H1 (cell line): ENCODE data around the gene C2orf76. TPM values are rescaled to one million over a fixed set of nuclear protein-coding genes. Genes with fewer than 3 reads are reported as not detected.

Experiments used
- CTCF ChIA-PET: fragments of 300-600 bp; sonication (Branson Sonifier 250); formaldehyde crosslinking; loops from one replicate; lab custom pipeline; 2021; ENCODE audit not compliant: partially characterized antibody; lab: Charles Lee
- POLR2A ChIA-PET: fragments of 300-600 bp; sonication (Branson Sonifier 250); formaldehyde crosslinking; loops from one replicate; lab custom pipeline; 2021; ENCODE audit warnings: inconsistent platforms; ENCODE audit not compliant: partially characterized antibody; lab: Charles Lee
- DNase-seq, 2 experiments: peaks; one replicate each; pipeline versions ENCODE4 v3.0.0 to v3.0.0-alpha.2; 2010 to 2022; ENCODE audit warnings: low spot score in 2 of 2, low read depth in 1 of 2, mixed read lengths in 1 of 2
- FAIRE-seq: peaks from 2 replicates; lab custom pipeline; 2011; peaks lifted over from hg19 to GRCh38; lab: Jason Lieb, UNC
- H2AFZ ChIP-seq: 2 replicates; pipeline ENCODE4 v1.8.1; 2012; ENCODE audit warnings: low read length, inconsistent platforms
- H2AK5ac ChIP-seq: 2 replicates; pipeline ENCODE4 v1.6.1; 2013; ENCODE audit warnings: low read depth, low read length
- H2BK120ac ChIP-seq: replicated peaks from 2 replicates; pipeline ENCODE3; 2013; ENCODE audit warnings: low read depth, low read length, inconsistent platforms
- H2BK12ac ChIP-seq: 2 replicates; pipeline ENCODE4 v1.6.1; 2013; ENCODE audit warnings: low read depth, low read length
- H2BK15ac ChIP-seq: 2 replicates; pipeline ENCODE4 v1.6.1; 2013; ENCODE audit warnings: low read length
- H2BK20ac ChIP-seq: 2 replicates; pipeline ENCODE4 v1.6.1; 2013; ENCODE audit warnings: low read length
- H2BK5ac ChIP-seq: 2 replicates; pipeline ENCODE4 v1.6.1; 2013; ENCODE audit warnings: low read depth, low read length
- H3K14ac ChIP-seq: 2 replicates; pipeline ENCODE4 v1.6.1; 2013; ENCODE audit warnings: inconsistent platforms; ENCODE audit not compliant: insufficient read length
- H3K18ac ChIP-seq: 2 replicates; pipeline ENCODE4 v1.6.1; 2013; ENCODE audit warnings: low read length; ENCODE audit errors: extremely low read depth
- H3K23ac ChIP-seq: 2 replicates; pipeline ENCODE4 v1.6.1; 2013; ENCODE audit warnings: inconsistent platforms; ENCODE audit not compliant: insufficient read length
- H3K23me2 ChIP-seq: 2 replicates; pipeline ENCODE4 v1.6.1; 2013; ENCODE audit warnings: low read depth, low read length
- H3K27ac ChIP-seq: 2 replicates; pipeline ENCODE4 v1.6.1; 2011; ENCODE audit warnings: low read depth, low read length, inconsistent platforms
- H3K27me3 ChIP-seq, 4 experiments: replicated peaks in 1 of 4; 1 replicate in 1 of 4; 2 replicates in 3 of 4; pipeline versions ENCODE4 v1.6.1 to v1.8.1; 2011 to 2013; ENCODE audit warnings: low read length in 3 of 4, mild to moderate bottlenecking in 3 of 4, inconsistent platforms in 2 of 4, mixed read lengths in 2 of 4, moderate library complexity in 1 of 4; ENCODE audit not compliant: control insufficient read depth in 3 of 4, insufficient read depth in 3 of 4; ENCODE audit errors: extremely low read depth in 1 of 4
- H3K36me3 ChIP-seq, 4 experiments: 2 replicates each; pipeline versions ENCODE4 v1.6.1 to v1.8.1; 2011 to 2013; ENCODE audit warnings: mild to moderate bottlenecking in 4 of 4, low read length in 3 of 4, moderate library complexity in 2 of 4, control low read depth in 1 of 4, inconsistent platforms in 1 of 4; ENCODE audit not compliant: insufficient read depth in 4 of 4, control insufficient read depth in 2 of 4
- H3K4ac ChIP-seq: replicated peaks from 2 replicates; pipeline ENCODE3; 2013; ENCODE audit warnings: low read length, low read depth, mixed read lengths, inconsistent platforms; ENCODE audit not compliant: insufficient read length
- H3K4me1 ChIP-seq, 4 experiments: replicated peaks in 1 of 4; 1 replicate in 1 of 4; 2 replicates in 3 of 4; pipeline versions ENCODE4 v1.6.1 to v1.8.1; 2011 to 2013; ENCODE audit warnings: low read length in 3 of 4, inconsistent platforms in 2 of 4, mixed read lengths in 1 of 4; ENCODE audit not compliant: insufficient read depth in 4 of 4, control insufficient read depth in 3 of 4
- H3K4me2 ChIP-seq, 2 experiments: 2 replicates each; pipeline versions ENCODE4 v1.6.1 to v1.8.1; 2011 to 2013; ENCODE audit warnings: low read depth in 2 of 2, low read length in 2 of 2, control low read depth in 1 of 2, inconsistent platforms in 1 of 2, mild to moderate bottlenecking in 1 of 2; ENCODE audit not compliant: insufficient read depth in 1 of 2
- H3K4me3 ChIP-seq, 4 experiments: fragments of 200-600, 300-600 bp in 1 of 4; sonication (generic), shearing (Covaris generic), sonication (Bioruptor Twin) in 1 of 4; 2 replicates each; pipeline versions ENCODE4 v1.5.1 to v1.8.1; 2011 to 2016; ENCODE audit warnings: low read length in 4 of 4, low read depth in 3 of 4, control low read depth in 2 of 4, inconsistent platforms in 2 of 4, mild to moderate bottlenecking in 2 of 4, mixed read lengths in 1 of 4, moderate library complexity in 1 of 4; ENCODE audit not compliant: insufficient read depth in 2 of 4; ENCODE audit errors: extremely low read depth in 1 of 4
- H3K56ac ChIP-seq: replicated peaks from 2 replicates; pipeline ENCODE3; 2013; ENCODE audit warnings: low read depth, mild to moderate bottlenecking, mixed read lengths, low read length, inconsistent platforms; ENCODE audit not compliant: insufficient read length
- H3K79me1 ChIP-seq: 2 replicates; pipeline ENCODE4 v1.6.1; 2013; ENCODE audit warnings: low read depth, low read length, control low read depth
- H3K79me2 ChIP-seq, 2 experiments: 2 replicates each; pipeline versions ENCODE4 v1.6.1 to v1.8.1; 2012 to 2013; ENCODE audit warnings: low read length in 2 of 2, mild to moderate bottlenecking in 2 of 2, inconsistent platforms in 1 of 2; ENCODE audit not compliant: insufficient read depth in 2 of 2, control insufficient read depth in 1 of 2
- H3K9ac ChIP-seq, 4 experiments: replicated peaks in 1 of 4; 1 replicate in 1 of 4; 2 replicates in 3 of 4; pipeline versions ENCODE4 v1.6.1 to v1.8.1; 2011 to 2013; ENCODE audit warnings: low read depth in 3 of 4, low read length in 3 of 4, control low read depth in 2 of 4, mild to moderate bottlenecking in 2 of 4, moderate library complexity in 2 of 4, inconsistent platforms in 1 of 4; ENCODE audit errors: extremely low read depth in 1 of 4
- H3K9me3 ChIP-seq, 2 experiments: 2 replicates each; pipeline versions ENCODE4 v1.6.1 to v1.8.1; 2012 to 2013; ENCODE audit warnings: mild to moderate bottlenecking in 2 of 2, moderate library complexity in 2 of 2, control low read depth in 1 of 2, inconsistent platforms in 1 of 2, low read depth in 1 of 2, low read length in 1 of 2, mixed read lengths in 1 of 2; ENCODE audit not compliant: insufficient read depth in 2 of 2
- H4K20me1 ChIP-seq, 2 experiments: replicated peaks in 1 of 2; 2 replicates each; pipeline versions ENCODE3 to v1.8.1; 2011 to 2013; ENCODE audit warnings: inconsistent platforms in 2 of 2, low read length in 2 of 2, mild to moderate bottlenecking in 1 of 2; ENCODE audit not compliant: insufficient read depth in 2 of 2, control insufficient read depth in 1 of 2
- H4K5ac ChIP-seq: 2 replicates; pipeline ENCODE4 v1.6.1; 2013; ENCODE audit warnings: low read length, low read depth, mixed read lengths, inconsistent platforms; ENCODE audit not compliant: insufficient read length
- H4K8ac ChIP-seq: 2 replicates; pipeline ENCODE4 v1.8.0; 2013; ENCODE audit warnings: mild to moderate bottlenecking, moderate library complexity, low read length, inconsistent platforms; ENCODE audit not compliant: insufficient read depth; ENCODE audit errors: extremely low read depth
- H4K91ac ChIP-seq: replicated peaks from 2 replicates; pipeline ENCODE3; 2013; ENCODE audit warnings: low read length, mixed read lengths, inconsistent platforms; ENCODE audit not compliant: insufficient read length
- ASH2L ChIP-seq: fragments of 200-600, 300-600 bp; sonication (generic); IDR thresholded peaks from one replicate; pipeline ENCODE4 v1.7.1; 2017; ENCODE audit warnings: low read length
- CEBPB ChIP-seq: IDR thresholded peaks from 2 replicates; pipeline ENCODE4 v1.6.1; 2012; ENCODE audit warnings: low read depth, low read length
- FOSL1 ChIP-seq: IDR thresholded peaks from 2 replicates; pipeline ENCODE4 v1.6.1; 2011; ENCODE audit warnings: mild to moderate bottlenecking, low read depth, low read length, moderate library complexity; ENCODE audit not compliant: insufficient read depth
- HDAC6 ChIP-seq: IDR thresholded peaks from one replicate; pipeline ENCODE4 v1.7.1; 2012; ENCODE audit warnings: low read depth, mild to moderate bottlenecking, inconsistent platforms, low read length, moderate library complexity
- NRF1 ChIP-seq: IDR thresholded peaks from 2 replicates; pipeline ENCODE4 v1.6.1; 2011; ENCODE audit warnings: mild to moderate bottlenecking, low read depth, low read length, improper control_type of control experiment
- RAD21 ChIP-seq, 2 experiments: IDR thresholded peaks in 1 of 2; conservative IDR thresholded peaks in 1 of 2; 2 replicates each; pipeline ENCODE4 v1.6.1; 2011; ENCODE audit warnings: low read depth in 2 of 2, low read length in 2 of 2, improper control_type of control experiment in 1 of 2, inconsistent platforms in 1 of 2, mild to moderate bottlenecking in 1 of 2, moderate library complexity in 1 of 2
- RXRA ChIP-seq: IDR thresholded peaks from 2 replicates; pipeline ENCODE4 v1.6.1; 2011; ENCODE audit warnings: low read depth, mild to moderate bottlenecking, low read length, moderate library complexity; ENCODE audit not compliant: insufficient read depth
- SP1 ChIP-seq: IDR thresholded peaks from 2 replicates; pipeline ENCODE4 v1.6.1; 2011; ENCODE audit warnings: low read depth, low read length
- TCF12 ChIP-seq: IDR thresholded peaks from 2 replicates; pipeline ENCODE4 v1.6.1; 2011; ENCODE audit warnings: low read depth, mild to moderate bottlenecking, low read length
- WGBS, 2 experiments: shearing (Covaris generic) in 1 of 2; methylation state at CpG; one replicate each; pipeline versions ENCODE4 v1.1.6 to v1.1.7; 2013 to 2015; ENCODE audit warnings: low lambda C conversion rate in 2 of 2, mixed read lengths in 2 of 2, inconsistent platforms in 1 of 2, low coverage in 1 of 2, missing lambda C conversion rate in 1 of 2; ENCODE audit not compliant: insufficient replicate concordance in 2 of 2, insufficient coverage in 1 of 2, insufficient read length in 1 of 2; ENCODE audit errors: extremely low coverage in 1 of 2, missing lambda C conversion rate in 1 of 2; 5-methylcytosine and 5-hydroxymethylcytosine counted together
- polyA plus RNA-seq, 7 experiments: library from polyadenylated mRNA; depleted of rRNA in 3 of 7; stranded (reverse) in 5 of 7; unstranded in 2 of 7; fragments of >200 nt in 5 of 7; fragments of 200-250 nt in 2 of 7; gene quantifications; 1 replicate in 5 of 7; 2 replicates in 1 of 7; 4 replicates in 1 of 7; pipeline versions ENCODE4 v1.2.1 to v1.2.3, GENCODE V29; 2011 to 2013; ENCODE audit warnings: missing spikeins in 2 of 7, mixed read lengths in 2 of 7
- total RNA-seq: library from RNA; stranded (reverse); fragmentation: NEBNext Ultra II Directional; extraction: Animal tissue kit (Norgen Biotek cat#: 25700); gene quantifications from 2 replicates; pipeline ENCODE4 v1.2.1, GENCODE V29; 2021
- TF ChIP-seq, protein P1 (sequence below), 3 experiments: IDR thresholded peaks; 1 replicate in 2 of 3; 2 replicates in 1 of 3; pipeline versions ENCODE4 v1.5.1 to v1.6.1; 2011; ENCODE audit warnings: low read length in 3 of 3, mild to moderate bottlenecking in 3 of 3, inconsistent platforms in 2 of 3, low read depth in 1 of 3, moderate library complexity in 1 of 3; ENCODE audit not compliant: insufficient read depth in 1 of 3; ENCODE audit errors: control extremely low read depth in 1 of 3
- TF ChIP-seq, protein P2 (sequence below): IDR thresholded peaks from 2 replicates; pipeline ENCODE4 v1.6.1; 2011; ENCODE audit warnings: low read length, improper control_type of control experiment

C2orf76 gene
- total and polyA plus RNA-seq, 2 of the 8 experiments (the other 6 are each of a cell fraction or from before 2014, with no cell fraction given): 4.4 to 5.0 TPM

GRCh38 chr2:119276864-119277263, 89.8 kb downstream of the C2orf76 start:
- Histone ChIP-seq H3K79me1 (no peaks in the 10 kb centered on the region), H3K4me2 (no peak overlapping the region), H3K27me3 (no peaks in the 10 kb centered on the region; a peak in 1 of 7 replicates), H2AK5ac (no peak overlapping the region), H3K4me3 (no peak overlapping the region), H3K18ac (no peak overlapping the region), H3K27ac (no peak overlapping the region), H2BK5ac (no peak overlapping the region), H3K79me2 (no peaks in the 10 kb centered on the region), H3K14ac (no peak overlapping the region), H3K4me1 (no peaks in the 10 kb centered on the region; a peak in 1 of 7 replicates), H4K5ac (no peak overlapping the region), H4K91ac (no peak overlapping the region), H4K8ac (no peak overlapping the region), H3K56ac (no peak overlapping the region), H3K4ac (no peak overlapping the region), H2BK12ac (no peak overlapping the region), H4K20me1 (no peaks in the 10 kb centered on the region), H2BK20ac (no peak overlapping the region), H2BK120ac (no peak overlapping the region), H3K23ac (no peak overlapping the region), H2BK15ac (no peak overlapping the region), H3K9ac (no peak overlapping the region), H3K9me3 (no peaks in the 10 kb centered on the region), H2AFZ (no peak overlapping the region; the same call in 1 of the 2 replicates), H3K23me2 (no peaks in the 10 kb centered on the region), H3K36me3 (no peaks in the 10 kb centered on the region)
- DNase-seq (peak in 1 of 2 experiments; percentile 43), FAIRE-seq (no peak)
- POLR2A ChIA-PET: no interaction called here
- 77% methylated on average over 8 of the region's 8 CpGs; no CpG with 5 or more reads in 1 of the 2 experiments for WGBS, 2 experiments
- CTCF ChIA-PET: interaction anchor here (0.6 to 1.4 kb wide), 2 partner anchors 12 to 407 kb away, joined by 3 to 4 read pairs; no protein-coding TSS in a partner anchor
- no peak for TF ChIP-seq ASH2L
- TF ChIP-seq RAD21 (IDR thresholded peaks at IDR 0.05 in 1 of 2, conservative IDR thresholded peaks at IDR 0.05 in 1 of 2; ENCODE audit: low read depth in 2 of 2, low read length in 2 of 2): no peak
- TF ChIP-seq, protein P1, sequence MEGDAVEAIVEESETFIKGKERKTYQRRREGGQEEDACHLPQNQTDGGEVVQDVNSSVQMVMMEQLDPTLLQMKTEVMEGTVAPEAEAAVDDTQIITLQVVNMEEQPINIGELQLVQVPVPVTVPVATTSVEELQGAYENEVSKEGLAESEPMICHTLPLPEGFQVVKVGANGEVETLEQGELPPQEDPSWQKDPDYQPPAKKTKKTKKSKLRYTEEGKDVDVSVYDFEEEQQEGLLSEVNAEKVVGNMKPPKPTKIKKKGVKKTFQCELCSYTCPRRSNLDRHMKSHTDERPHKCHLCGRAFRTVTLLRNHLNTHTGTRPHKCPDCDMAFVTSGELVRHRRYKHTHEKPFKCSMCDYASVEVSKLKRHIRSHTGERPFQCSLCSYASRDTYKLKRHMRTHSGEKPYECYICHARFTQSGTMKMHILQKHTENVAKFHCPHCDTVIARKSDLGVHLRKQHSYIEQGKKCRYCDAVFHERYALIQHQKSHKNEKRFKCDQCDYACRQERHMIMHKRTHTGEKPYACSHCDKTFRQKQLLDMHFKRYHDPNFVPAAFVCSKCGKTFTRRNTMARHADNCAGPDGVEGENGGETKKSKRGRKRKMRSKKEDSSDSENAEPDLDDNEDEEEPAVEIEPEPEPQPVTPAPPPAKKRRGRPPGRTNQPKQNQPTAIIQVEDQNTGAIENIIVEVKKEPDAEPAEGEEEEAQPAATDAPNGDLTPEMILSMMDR (IDR thresholded peaks at IDR 0.05; ENCODE audit: control extremely low read depth in 1 of 3, insufficient read depth in 1 of 3, low read depth in 1 of 3, low read length in 3 of 3): no peak
- TF ChIP-seq CEBPB: no peak
- TF ChIP-seq SP1: no peak
- no peak for TF ChIP-seq NRF1
- no peak for TF ChIP-seq TCF12
- no peak for TF ChIP-seq FOSL1
- no peak for TF ChIP-seq RXRA
- no peak for TF ChIP-seq HDAC6
- TF ChIP-seq, protein P2, sequence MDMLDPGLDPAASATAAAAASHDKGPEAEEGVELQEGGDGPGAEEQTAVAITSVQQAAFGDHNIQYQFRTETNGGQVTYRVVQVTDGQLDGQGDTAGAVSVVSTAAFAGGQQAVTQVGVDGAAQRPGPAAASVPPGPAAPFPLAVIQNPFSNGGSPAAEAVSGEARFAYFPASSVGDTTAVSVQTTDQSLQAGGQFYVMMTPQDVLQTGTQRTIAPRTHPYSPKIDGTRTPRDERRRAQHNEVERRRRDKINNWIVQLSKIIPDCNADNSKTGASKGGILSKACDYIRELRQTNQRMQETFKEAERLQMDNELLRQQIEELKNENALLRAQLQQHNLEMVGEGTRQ: no peak
